Coronary artery (tissue), 2 donors: ENCODE measurements around the gene SLC16A13.

Experiments used
- DNase-seq: peaks from one replicate; pipeline ENCODE4 v3.0.0-alpha.2; 2017; ENCODE audit warnings: low spot score
- H3K27ac ChIP-seq, 2 donors: fragments of 200-600 bp; sonication (generic); one replicate each; pipeline ENCODE4 v1.5.1; 2016 to 2019
- H3K4me3 ChIP-seq: fragments of 200-600 bp; sonication (generic); 2 replicates; pipeline ENCODE4 v1.5.1; 2016; ENCODE audit warnings: mild to moderate bottlenecking, moderate library complexity
- TF ChIP-seq, protein P1 (sequence below): fragments of 200-600 bp; sonication (generic); IDR thresholded peaks from one replicate; pipeline ENCODE4 v1.5.1; 2019; ENCODE audit warnings: antibody characterized with exemption

Gene SLC16A13

DNA sequence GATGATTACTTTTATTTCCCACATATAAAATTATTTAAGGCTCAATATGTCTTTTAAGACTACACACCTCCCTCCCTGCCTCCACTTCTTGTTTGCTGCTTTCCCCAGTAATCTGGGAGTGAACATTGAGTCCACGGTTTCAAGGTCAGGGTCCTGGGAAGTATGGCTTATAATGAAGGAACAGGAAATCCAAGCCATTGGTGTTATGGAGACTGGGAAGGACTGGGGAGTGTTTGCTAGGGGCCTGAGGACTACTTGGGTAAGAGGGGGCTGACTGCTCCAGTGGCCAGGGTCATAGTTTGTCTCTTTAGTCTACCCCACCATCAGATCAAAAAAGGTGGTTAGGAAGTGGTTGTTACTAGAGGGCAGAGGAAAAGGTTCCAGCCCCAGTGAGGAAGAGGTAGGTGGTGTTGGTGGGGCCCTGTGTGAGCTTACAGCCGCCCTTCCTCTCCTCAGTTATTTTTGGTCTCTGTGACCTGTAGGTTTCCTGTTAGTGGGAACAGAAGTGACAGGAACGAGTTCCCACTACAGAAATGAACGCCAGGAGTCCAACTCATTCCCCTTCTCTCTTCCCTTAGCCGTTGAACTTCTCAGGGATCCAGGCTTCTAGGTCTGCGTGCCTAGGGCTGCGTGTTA, 742 bp upstream of the SLC16A13 start:
- Histone ChIP-seq H3K4me3 (peak overlapping the region; percentile 77), H3K27ac (peak overlapping the region; percentile 3 to 70)
- no peak for DNase-seq
- TF ChIP-seq, protein P1, sequence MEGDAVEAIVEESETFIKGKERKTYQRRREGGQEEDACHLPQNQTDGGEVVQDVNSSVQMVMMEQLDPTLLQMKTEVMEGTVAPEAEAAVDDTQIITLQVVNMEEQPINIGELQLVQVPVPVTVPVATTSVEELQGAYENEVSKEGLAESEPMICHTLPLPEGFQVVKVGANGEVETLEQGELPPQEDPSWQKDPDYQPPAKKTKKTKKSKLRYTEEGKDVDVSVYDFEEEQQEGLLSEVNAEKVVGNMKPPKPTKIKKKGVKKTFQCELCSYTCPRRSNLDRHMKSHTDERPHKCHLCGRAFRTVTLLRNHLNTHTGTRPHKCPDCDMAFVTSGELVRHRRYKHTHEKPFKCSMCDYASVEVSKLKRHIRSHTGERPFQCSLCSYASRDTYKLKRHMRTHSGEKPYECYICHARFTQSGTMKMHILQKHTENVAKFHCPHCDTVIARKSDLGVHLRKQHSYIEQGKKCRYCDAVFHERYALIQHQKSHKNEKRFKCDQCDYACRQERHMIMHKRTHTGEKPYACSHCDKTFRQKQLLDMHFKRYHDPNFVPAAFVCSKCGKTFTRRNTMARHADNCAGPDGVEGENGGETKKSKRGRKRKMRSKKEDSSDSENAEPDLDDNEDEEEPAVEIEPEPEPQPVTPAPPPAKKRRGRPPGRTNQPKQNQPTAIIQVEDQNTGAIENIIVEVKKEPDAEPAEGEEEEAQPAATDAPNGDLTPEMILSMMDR, result no peak

DNA sequence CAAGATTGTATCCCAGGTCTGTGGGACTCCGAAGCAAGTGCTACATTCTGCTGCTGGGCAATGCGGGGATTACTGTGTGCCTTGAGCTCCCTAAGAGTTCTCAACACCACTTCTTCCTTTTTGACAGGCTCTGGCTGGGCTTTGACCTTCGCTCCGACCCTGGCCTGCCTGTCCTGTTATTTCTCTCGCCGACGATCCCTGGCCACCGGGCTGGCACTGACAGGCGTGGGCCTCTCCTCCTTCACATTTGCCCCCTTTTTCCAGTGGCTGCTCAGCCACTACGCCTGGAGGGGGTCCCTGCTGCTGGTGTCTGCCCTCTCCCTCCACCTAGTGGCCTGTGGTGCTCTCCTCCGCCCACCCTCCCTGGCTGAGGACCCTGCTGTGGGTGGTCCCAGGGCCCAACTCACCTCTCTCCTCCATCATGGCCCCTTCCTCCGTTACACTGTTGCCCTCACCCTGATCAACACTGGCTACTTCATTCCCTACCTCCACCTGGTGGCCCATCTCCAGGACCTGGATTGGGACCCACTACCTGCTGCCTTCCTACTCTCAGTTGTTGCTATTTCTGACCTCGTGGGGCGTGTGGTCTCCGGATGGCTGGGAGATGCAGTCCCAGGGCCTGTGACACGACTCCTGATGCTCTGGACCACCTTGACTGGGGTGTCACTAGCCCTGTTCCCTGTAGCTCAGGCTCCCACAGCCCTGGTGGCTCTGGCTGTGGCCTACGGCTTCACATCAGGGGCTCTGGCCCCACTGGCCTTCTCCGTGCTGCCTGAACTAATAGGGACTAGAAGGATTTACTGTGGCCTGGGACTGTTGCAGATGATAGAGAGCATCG, 2.4 kb downstream of the SLC16A13 start:
- DNase-seq, result no peak
- TF ChIP-seq, protein P1, result no peak
- H3K27ac ChIP-seq, result no peak overlapping the region
- no peak overlapping the region for H3K4me3 ChIP-seq

DNA sequence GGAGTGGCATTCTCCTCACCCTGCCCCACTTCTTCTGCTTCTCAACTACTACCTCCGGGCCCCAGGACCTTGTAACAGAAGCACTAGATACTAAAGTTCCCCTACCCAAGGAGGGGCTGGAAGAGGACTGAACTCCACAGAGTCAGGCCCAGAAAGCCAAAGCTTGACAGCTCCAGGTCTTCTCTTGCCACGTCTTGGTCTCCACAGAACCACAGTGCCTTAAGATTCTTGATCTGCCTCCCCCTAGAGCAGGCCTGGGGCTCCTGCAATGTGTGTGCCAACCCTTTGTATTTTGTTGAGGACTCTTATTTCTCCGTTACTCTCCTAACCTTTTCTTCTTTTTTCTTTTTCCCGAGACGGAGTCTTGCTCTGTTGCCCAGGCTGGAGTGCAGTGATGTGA, 4.0 kb downstream of the SLC16A13 start:
- Histone ChIP-seq H3K27ac (no peak overlapping the region), H3K4me3 (no peak overlapping the region)
- TF ChIP-seq, protein P1, result no peak
- DNase-seq, result no peak

DNA sequence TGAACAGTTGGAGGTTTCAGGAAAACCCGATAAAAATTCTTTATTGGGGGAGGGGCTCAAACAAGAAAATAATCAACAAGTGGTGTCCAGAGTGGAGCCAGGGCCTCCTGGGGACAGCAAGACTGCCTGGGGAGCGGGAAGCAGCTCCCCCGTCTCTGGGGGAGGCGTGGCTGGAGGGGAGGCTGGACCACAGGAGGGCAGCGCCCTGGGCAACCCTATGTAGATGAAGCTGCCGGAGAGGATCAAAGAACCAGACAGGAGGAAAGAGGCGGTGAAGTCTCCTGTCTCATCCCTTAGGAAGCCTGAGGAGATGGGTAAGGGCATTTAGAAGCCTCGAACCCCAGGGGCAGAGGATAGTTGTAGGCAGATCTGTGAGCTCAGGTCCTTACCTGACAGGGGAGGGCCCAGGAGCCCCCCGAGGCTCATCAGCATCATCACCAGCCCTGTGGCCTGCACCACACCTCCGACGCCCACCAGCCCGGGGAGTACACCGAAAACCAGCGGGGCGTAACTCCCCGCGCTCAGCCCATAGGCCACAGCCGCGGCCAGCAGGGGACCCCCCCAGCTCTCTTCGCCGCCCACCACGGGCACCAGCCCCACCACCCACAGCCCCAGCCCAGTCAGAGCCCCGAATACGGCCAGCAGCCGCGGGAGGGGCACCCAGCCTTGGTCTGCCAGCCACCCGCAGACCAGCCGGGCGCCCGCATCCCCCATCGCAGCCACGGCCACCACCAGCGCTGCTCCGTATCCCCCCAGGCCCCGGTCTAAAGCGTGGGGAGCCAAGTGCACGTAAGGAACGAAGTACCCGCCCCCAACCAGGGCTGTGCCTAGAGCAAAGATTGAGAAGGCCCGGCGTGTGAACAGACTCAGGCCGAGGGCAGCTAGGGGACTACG, 6.0 kb downstream of the SLC16A13 start:
- Histone ChIP-seq H3K4me3 (peak overlapping the region; percentile 72), H3K27ac (no peak overlapping the region)
- DNase-seq, result no peak
- TF ChIP-seq, protein P1, result no peak

DNA sequence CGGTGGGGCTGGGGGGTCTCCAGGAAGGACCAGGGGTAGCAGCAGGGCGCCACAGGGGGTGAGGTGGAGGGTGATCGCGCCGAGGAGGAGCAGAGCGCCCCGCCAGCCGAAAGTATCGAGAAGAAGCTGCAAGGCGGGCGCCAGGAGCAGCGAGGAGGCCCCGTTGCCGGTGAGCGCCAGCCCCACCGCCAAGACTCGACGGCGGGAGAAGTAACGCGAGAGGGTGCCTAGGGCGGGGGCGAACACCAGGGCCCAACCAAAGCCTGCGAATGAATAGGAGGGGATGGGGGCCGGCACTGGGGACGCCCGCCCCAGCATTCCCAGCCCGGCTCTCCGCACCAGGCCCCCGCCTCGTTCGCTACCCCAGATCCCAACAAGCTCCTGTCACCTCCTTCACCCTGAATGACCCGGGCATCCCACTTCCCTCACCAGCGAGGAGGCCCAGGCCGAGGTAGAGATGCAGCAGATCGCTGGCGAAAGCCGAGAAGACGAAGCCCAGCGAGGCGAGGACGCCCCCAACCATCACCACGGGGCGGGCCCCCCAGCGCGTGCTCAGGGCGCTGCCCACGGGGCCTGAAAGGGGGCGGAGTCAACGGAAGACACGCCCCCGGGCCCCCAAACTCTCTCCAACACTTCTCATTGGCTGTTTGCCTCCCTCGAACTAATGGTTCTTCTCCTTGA, 6.8 kb downstream of the SLC16A13 start:
- no peak overlapping the region for H3K27ac ChIP-seq
- TF ChIP-seq, protein P1, result no peak

DNA sequence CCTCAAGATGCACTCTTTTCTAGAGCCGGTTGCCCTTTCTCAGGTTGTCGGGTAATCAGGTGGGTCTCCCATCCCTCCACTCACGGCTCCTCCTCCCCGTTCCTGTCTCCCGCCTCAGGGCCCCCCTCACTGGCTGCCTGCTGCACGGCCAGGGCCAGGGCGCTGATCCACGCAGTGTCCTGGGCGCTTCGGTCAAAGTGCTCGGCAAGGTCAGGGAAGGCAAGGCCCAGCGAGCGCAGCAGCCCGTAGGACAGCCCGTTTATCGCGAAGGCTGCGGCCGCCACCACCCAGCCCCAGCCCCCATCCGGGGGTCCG, 7.3 kb downstream of the SLC16A13 start:
- Histone ChIP-seq H3K27ac (peak overlapping the region in 1 of 2 donors; percentile 5), H3K4me3 (peak overlapping the region; percentile 72)
- DNase-seq, result no peak
- TF ChIP-seq, protein P1, result no peak

More for the DNA sequence above, 6.8 kb downstream of the SLC16A13 start:
- peak overlapping the region; percentile 72 for H3K4me3 ChIP-seq
- DNase-seq, result no peak
